RKO (cell line): Measurements from ENCODE around the gene BTBD9.
"Not testable (repeated sequence)": the region's sequence is repeated elsewhere in the genome, so short reads cannot be mapped to it uniquely, and the experiment has no call there.

ENCODE experiments used
- DNase-seq: peaks from one replicate; pipeline ENCODE4 v3.0.0-alpha.2; 2016; ENCODE audit warnings: low spot score

BTBD9 gene

DNA sequence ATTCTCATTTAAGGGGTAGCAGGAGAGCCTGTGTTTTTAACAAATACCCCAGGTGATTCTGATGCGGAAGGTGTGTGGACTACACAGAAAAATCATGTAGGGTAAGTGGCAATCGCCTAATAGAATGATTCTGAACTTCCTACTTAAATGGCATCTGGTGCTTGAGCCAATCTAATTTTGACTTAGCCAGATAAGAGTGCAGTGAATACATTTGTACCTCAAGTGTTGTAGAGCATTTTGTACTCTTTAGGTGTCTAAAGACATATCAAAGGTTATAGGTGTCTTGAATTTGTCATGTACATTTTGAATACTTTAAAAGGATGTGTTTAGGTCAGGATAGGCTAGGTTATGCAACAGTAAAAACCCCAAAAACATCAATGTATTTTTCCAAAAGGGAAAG is 10.0 kb upstream of the BTBD9 start:
- DNase-seq: no peak

DNA sequence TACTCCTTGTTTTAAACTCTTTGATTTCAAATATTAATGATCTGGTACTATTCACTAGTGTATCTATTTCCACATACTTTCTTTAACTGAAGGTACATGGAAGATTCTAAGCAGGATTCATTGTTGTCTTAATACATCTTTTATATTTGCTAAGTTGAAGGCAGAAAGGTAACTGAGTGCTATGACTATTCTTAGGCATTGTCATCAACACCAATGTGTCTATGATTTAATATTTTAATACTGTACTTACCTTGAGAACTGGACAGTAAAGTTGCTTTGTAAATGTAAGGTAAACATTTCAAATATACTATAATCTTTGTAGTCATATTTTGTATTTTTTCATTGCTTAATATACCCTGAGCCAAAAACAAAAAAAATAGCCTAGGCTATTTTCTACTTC is 8.9 kb upstream of the BTBD9 start:
- no peak for DNase-seq

DNA sequence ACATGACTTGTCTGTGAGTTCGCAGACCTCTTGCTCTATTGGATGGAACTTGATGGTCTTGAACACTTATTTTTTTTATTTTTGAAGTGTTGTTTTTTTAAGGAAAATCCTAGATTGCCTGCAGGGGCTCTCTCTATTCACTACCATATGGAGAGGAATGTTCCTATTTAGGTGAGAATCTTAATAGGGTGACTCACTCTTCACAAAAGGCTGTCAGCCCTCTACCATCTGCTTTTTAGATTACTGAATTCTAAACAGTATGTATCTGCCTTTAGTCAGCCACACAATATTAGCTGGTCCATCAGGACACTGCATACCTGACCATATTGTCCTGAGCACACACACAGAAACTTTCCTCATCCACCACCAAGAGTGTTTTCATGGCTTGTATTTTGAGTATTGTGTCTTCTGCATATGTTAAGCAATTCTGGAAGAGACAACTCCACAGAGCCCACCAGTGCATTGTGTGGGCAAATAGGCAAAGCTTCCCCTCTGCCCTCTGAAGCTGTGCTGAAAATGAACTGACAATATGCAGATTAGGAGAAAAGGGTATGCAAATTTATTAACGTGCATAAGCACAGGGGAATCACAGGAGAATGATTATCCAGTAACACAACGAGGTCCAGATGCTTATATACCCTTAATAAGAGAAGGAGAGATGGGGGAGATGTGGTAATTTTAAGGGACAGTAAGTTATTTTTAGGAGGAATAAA is 6.6 kb upstream of the BTBD9 start:
- DNase-seq: no peak

DNA sequence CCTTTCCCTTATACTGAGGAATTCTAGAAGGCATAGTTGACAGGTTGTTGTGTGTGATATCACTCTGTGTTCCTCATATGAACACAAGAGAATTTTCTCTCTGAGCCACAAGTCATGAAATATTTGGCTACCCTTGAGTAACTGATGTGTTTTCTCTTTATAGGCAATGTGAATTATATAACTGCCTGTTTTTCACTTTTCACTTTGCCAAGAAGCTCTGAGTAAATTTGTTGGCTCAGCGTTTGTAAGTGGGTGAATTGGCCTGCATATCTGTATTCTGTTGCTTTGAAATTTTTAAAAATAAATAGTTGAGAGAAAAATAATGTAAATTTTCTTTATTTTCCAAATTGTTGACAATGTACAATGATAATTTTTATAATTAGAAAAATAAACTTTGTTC is 5.2 kb upstream of the BTBD9 start:
- no peak for DNase-seq

DNA sequence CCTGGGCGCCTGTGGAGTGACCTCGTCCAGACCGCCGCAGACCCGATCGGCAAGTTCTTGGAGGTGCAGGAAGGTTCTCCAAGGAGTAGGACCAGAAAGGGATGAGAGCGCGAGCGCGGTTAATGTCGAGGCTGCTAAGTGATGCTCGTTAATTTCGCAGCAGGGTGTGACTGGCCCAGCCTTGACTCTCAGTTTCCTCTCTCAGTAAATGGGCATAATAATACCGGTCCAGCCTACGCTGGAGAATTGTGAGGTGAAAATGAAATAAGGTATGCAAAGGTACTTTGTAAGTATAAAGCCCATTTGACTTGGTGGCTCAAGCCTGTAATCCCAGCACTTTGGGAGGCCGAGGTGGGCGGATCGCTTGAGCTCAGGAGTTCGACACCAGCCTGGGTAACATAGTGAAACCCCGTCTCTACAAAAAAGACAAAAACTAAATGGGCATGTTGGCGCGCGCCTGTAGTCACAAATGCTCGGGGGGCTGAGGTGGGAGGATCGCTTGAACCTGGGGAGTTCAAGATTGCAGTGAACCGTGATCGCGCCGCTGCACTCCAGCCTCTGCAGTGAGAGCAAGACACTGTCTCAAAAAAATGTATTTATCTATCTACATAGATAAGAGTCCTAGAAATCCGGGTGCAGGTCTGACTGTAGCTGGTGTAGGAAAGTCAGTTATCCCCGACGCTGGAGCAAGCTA is 634 bp upstream of the BTBD9 start:
- peak; percentile 78 for DNase-seq

DNA sequence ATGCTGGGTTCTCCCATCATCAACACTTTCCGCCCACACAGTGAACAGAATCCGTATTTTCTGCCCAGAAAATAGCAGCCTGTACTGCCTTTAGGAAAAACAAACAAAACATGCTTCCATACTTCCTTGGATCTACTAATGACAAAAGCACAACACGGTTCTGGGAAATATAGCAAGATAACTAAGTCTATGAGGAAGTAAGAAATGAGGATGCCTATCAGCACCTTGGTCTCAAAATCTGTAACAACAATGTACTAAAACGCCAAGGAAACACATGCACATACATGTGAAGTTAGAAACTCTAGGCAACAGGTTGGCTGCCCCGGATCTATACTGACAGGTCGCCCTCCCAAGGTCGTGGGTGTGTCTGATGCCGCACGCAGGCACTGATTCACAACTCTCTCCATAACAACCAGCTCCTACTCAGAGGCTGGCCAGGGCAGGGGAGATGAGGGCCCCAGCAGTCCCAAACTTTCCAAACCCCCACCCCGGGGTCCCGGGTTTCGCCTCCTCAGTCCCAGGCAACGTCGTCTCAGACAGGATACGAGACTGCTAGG is 710 bp downstream of the BTBD9 start:
- peak; percentile 71 for DNase-seq

DNA sequence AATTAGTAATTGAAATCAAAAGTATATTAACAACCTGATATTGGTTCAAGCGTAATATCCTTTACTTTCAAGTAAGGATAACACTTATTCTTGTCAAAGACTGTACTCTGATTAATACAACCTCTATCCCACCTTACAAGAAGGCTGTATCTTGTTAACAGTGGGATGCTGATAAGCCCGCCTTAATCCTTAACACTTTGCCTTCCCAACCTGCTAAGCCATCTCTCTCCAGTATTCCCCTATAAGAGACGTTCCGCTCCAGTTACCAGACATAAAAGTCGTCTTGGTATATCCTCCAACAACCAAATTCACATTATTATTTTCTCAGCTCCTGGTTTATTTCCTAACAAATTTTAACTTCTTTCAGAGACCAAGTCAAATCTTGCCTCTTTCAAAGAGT is 2.0 kb downstream of the BTBD9 start:
- no peak for DNase-seq

DNA sequence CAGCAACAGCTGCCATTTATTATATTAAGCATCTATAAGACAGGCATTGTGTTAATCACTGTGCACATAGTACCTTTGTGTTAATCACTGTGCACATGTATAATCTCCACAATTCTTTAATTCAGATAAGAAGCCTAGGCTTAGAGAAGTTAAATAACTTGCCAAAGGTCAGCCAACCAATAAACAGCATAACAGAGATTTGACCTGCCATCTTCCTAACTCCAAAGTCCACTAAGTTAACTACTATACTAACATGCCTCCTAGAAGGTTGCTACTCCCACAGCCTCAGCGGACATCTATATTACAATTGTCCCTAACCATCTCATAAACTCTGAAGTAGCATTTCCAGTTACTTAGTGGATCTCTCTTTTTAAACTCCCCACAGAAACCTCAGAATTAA is 3.7 kb downstream of the BTBD9 start:
- DNase-seq: no peak

DNA sequence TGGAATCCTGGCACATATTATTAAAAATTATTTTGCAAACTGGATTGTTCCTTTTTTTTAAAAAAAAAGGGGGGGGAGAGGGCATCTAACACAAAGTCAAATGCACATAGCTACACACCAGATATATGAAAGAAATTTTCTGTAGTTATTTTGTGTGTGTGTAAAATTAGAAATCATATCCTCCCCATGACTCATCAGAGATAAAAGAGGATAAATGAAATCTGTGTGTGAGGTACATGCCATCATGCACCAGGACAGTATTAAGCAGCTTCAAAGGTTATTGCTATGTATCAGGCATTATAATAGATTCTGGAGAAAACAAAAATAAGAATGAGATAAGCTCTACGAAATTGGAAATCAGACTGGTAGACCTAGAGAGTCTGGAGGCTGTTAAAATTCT is 5.2 kb downstream of the BTBD9 start:
- no peak for DNase-seq

DNA sequence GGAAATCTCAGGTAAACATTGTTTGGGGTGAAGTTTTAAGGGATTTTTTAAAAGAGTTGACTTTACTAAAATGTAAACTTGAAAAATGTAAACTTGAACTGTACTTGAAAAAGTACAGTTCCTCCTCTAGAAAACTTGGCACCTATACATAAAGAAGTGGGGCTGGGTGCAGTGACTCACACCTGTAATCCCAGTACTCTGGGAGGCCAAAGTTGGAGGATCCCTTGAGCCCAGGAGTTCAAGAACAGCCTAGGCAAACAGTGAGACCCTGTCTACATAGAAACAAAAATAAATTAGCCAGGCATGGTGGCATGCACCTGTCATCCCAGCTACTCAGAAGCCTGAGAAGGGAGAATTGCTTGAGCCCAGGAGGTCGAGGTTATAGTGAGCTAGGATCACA is 7.2 kb downstream of the BTBD9 start:
- no peak for DNase-seq

DNA sequence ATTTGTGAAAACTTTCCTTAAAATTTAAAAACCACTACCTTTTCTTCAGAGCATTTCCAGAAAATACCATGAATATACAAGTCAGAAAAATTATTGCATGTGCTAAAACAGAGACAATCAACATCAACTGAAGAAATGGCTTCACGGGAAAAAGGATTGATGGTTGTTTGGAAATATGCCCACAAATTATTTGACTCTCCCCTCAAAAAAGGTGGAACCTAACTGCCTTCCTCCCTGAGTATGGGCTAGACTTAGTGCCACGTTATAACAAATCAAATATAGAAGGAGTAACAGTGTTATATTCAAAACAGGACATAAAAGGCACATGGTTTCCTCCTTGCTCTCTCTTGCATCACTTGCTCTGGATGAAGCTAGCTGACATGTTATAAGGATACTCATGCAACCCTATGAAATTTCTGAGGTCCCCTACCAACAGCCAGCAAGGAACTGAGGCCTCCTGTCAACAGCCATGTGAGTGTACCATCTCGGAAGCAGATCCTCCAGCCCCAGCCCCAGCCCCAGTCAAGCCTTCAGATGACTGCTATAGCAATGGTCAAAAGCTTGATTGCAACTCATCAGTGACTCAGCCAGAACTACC is 8.4 kb downstream of the BTBD9 start:
- DNase-seq: no peak

DNA sequence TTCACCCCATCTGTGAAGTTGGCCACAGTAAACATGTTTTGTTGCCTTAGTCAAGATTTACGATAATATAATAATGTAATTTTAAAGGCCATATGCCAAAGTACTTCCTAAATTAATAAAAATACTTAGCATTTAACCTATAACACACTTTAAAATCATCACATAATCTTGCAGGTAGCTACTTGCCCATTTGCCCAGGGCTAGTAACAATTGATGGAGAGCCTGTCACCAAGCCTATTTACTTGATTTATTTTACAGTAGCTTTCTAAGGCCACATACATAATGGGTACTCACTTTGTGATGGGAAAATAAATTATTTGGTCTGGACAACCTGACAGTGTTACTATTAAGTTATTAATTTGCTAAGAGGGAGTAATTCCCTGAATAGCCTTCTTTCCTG is 14.5 kb downstream of the BTBD9 start:
- DNase-seq: no peak

DNA sequence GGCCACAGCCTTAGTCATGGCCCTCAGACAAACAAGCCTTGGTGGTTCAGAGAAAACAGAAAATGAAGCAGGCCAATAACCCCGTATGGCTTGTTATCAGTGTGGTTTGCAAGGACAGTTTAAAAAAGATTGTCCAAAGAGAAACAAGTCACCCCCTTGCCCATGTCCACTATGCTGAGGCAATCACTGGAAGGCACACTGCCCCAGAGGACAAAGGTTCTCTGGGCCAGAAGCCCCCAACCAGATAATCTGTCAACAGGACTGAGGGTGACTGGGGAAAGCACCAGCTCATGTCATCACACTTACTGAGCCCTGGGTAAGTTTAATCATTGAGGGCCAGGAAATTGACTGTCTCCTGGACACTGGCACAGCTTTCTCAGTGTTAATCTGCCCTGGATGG is 20.4 kb downstream of the BTBD9 start:
- not testable (repeated sequence) for DNase-seq

DNA sequence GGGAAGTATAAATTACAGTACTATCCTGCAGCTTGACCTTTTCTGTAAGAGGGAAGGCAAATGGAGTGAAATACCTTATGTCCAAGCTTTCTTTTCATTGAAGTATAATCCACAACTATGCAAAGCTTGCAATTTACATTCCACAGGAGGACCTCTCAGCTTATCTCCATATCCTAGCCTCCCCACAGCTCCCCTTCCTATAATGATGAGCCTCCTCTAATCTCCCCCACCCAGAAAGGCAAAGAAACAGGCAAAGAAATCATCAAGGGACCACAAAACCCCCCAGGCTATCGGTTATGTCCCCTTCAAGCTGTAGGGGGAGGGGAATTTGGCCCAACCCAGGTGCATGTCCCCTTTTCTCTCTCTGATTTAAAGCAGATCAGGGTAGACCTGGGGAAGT is 21.4 kb downstream of the BTBD9 start:
- not testable (repeated sequence) for DNase-seq

DNA sequence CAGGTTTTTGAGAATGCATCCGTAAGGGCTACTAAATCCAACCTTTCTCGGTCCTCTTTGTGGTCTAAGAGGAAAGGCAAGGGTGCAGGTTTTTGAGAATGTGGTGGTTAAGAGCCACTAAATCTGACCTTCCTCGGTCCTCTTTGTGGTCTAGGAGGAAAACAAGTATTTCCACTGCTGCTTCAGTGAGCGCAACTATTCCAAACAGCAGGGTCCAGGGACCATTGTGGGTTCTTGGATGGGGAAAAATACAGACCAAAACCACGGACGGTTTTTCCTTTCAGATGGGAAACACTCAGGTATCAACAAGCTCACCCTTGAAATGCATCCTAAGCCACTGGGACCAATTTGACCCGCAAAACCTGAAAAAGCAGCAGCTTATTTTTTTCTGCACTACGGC is 21.9 kb downstream of the BTBD9 start:
- no peak for DNase-seq

DNA sequence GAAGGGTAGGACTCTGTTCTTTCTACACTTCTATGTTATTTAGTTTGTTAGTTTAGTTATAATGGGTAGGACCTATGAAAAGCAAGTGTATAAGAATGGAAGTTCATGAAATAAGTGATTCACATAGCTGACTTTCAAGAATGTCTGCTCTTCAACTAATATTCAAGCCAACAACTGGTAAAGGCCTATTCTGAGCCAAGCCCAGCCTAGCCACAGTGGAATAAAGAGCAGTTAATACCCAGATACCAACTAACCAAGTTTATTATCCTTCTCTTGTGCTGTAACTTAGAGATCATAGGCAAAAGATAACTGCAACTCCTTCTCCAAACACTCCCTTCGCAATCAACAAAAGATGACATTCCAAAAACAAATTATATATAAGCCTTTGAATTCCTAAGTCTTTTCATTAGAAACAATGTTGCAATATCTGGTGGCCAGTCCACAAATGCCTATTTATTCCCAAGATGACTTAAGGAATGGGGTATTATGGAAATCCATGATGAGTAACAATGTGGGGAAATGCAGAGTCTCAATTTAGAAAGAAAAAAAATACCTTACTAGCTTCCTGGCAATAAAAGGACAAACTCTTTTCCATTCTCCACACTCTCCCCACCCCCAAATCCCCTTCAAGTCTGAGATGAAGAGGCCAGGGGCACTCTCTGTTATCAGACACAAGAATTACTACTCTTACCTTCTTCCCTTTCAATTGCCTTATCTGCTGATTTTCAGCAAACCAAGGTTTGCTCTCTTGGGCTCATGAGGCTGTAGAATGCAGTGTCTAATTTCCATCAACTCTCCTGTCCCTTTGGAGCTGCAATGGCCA is 27.4 kb downstream of the BTBD9 start:
- no peak for DNase-seq

DNA sequence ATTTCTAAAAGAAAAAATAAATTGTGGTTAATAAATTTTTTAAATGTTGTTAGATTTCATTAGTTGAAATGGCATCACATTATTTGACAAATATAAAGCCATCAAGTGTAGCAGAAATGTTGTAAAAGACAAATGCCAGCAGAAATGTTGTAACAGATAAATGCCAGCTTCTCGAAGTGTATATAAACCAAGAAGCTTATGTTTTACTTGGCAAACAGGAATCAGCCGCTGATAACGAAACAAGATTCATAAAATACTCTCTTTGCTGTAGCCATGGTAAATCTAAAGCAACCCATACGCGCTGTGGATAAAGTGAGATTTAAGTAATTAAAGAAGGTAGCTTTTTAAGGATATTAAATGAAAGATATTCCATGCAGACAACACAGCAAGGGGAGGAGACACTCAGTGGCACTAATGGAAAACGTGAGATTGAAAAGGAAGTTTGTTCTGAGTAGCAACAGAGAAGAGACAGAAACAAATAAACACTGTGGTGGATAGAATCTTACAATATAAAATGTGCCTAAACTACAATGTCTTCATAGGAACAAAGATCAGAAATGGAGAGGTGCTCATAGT is 29.6 kb downstream of the BTBD9 start:
- DNase-seq: no peak

DNA sequence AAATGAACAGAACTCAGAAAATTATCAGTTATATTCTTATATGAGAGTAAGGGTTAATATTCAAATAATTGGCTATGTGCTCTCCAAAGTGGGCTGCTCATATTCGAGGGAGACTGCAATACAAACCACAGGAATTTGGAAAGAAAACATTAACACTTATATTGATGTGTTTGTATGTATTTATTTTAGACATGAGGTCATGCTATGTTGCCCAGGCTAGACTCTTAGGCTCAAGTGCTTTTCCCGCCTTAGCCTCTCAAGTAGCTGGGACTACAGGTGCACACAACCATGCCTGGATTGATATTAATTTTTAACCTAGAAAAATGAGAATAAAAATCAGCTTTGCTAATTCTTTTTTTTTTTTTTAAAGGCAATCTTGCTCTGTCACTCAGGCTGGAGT is 35.0 kb downstream of the BTBD9 start:
- no peak for DNase-seq

DNA sequence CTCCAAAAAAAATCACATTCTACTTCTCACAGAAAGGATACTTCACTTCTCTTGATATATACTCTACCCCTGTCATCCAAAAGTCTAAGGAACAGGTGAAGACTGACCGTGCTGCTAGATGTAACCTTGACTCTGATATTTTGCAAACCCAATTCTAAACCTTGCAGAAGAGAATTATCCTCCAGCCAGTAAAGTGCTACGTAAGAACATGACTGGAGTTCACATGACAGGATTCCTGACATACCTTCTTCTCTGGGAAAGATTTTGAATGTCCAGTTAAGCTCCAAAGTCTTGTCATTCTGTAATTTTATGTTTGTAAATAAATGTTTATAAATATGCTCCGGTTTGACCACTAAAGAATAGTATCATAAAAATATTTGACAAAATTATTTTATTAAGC is 35.8 kb downstream of the BTBD9 start:
- DNase-seq: no peak

DNA sequence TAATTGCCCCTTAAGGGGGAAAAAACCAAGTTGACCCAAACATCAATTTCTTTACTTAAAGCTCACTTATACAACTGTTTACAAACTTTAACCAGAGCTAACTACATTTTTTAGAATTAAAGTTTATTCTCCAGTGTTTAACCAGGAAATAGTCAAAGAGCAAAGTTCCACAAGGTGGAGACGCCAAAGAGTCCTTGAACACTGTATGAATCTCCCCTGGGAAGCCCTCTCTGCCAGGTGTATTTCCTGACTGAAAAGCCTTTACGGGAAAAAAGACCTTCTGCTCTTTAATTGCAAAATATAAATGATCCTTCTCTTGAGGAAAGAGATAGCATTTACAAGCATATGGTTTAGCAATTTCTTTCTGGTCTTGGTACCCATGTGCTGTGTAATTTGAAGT is 36.2 kb downstream of the BTBD9 start:
- DNase-seq: no peak

DNA sequence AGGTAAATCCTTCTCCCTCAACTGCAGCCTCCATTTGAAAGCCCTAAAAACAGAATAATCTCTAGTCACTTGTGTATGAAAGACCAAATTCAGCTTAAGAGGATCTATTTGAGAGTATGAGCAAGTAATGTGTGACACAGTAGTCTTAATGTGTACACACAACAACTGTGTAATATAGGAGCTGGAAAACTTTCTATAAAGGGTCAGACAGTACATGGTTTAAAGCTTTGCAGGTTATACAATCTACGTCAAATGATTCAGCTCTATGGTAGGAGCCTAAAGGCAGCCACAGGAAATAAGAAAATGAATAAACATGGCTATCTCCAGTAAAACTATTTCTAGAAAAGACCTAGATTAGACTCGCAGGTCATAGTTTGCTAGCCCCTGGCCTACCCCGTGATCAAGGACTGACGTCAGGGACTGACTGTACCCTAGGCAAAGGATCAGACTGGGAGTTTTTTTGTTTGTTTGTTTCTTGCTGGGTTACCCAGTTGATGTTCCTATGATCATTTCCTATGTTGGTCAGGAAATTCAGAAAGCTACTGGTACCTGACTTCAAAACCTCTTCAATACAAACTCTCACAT is 39.7 kb downstream of the BTBD9 start:
- DNase-seq: no peak

DNA sequence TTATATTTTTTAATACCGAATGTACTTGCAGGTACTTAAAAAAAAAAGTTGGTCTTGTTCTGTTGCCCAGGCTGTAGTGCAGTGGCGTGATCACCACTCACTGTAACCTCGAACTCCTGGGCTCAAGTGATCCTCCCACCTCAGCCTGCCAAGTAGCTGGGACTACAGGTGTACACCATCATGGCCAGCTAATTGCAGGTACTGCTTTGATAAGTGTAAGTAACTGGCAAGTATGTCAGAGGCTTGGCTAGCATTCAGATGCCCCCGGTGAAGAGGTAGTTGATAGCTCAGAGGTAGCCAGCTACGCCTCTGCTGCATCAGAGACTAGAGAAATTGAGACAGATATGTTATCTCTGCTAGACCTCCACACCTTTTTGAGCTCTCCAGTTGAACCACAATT is 40.5 kb downstream of the BTBD9 start:
- no peak for DNase-seq
